Measurements from ENCODE around the gene ZRANB3. TPM values are rescaled to one million over a fixed set of nuclear protein-coding genes. Genes with fewer than 3 reads are reported as not detected.

Gene ZRANB3
- total and polyA plus RNA-seq, 2 experiments from 2014 or later, result 3.6 to 10.4 TPM

GRCh38 chr2:135189148-135189547, 341.9 kb downstream of the ZRANB3 start:
- no peak overlapping the region for H3K4me3 ChIP-seq
- H3K79me2 ChIP-seq, result no peaks in the 10 kb centered on the region
- no peaks in the 10 kb centered on the region for H3K9me2 ChIP-seq (replicated peaks; ENCODE audit: insufficient read depth)
- H4K20me1 ChIP-seq (ENCODE audit: insufficient read depth, poor library complexity, severe bottlenecking), result no peaks in the 10 kb centered on the region
- H3K36me3 ChIP-seq (replicated peaks; ENCODE audit: insufficient read depth, low read depth), result no peaks in the 10 kb centered on the region
- no peaks in the 10 kb centered on the region for H3K27me3 ChIP-seq
- H3K27ac ChIP-seq, result no peak overlapping the region
- H2AFZ ChIP-seq, result no peak overlapping the region
- no peaks in the 10 kb centered on the region for H3K4me1 ChIP-seq (ENCODE audit: insufficient read depth)
- DNase-seq (ENCODE audit: low spot score), result no peak
- TF ChIP-seq EZH2phosphoT487 (IDR thresholded peaks at IDR 0.05; ENCODE audit: low read depth, severe bottlenecking, unreplicated experiment), result no peak
- TF ChIP-seq EZH2 (IDR thresholded peaks at IDR 0.05; ENCODE audit: borderline replicate concordance), result no peak
- TF ChIP-seq, protein P1, sequence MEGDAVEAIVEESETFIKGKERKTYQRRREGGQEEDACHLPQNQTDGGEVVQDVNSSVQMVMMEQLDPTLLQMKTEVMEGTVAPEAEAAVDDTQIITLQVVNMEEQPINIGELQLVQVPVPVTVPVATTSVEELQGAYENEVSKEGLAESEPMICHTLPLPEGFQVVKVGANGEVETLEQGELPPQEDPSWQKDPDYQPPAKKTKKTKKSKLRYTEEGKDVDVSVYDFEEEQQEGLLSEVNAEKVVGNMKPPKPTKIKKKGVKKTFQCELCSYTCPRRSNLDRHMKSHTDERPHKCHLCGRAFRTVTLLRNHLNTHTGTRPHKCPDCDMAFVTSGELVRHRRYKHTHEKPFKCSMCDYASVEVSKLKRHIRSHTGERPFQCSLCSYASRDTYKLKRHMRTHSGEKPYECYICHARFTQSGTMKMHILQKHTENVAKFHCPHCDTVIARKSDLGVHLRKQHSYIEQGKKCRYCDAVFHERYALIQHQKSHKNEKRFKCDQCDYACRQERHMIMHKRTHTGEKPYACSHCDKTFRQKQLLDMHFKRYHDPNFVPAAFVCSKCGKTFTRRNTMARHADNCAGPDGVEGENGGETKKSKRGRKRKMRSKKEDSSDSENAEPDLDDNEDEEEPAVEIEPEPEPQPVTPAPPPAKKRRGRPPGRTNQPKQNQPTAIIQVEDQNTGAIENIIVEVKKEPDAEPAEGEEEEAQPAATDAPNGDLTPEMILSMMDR (IDR thresholded peaks at IDR 0.05; ENCODE audit: poor library complexity), result no peak
- 100% methylated on average over 1 of the region's 1 CpG for WGBS (ENCODE audit: low lambda C conversion rate, missing lambda C conversion rate)
- H3K9me3 ChIP-seq (ENCODE audit: low read depth), result no peaks in the 10 kb centered on the region
- H3K4me2 ChIP-seq, result no peak overlapping the region

GRCh38 chr2:135187270-135187669, 343.7 kb downstream of the ZRANB3 start:
- Histone ChIP-seq H3K36me3 (replicated peaks; ENCODE audit: insufficient read depth, low read depth) (no peaks in the 10 kb centered on the region), H3K27ac (no peak overlapping the region), H3K27me3 (no peaks in the 10 kb centered on the region), H4K20me1 (ENCODE audit: insufficient read depth, poor library complexity, severe bottlenecking) (no peaks in the 10 kb centered on the region), H3K4me1 (ENCODE audit: insufficient read depth) (no peaks in the 10 kb centered on the region), H3K9me3 (ENCODE audit: low read depth) (no peaks in the 10 kb centered on the region), H3K79me2 (no peaks in the 10 kb centered on the region), H2AFZ (no peak overlapping the region), H3K9me2 (replicated peaks; ENCODE audit: insufficient read depth) (no peaks in the 10 kb centered on the region), H3K4me2 (no peak overlapping the region), H3K4me3 (no peak overlapping the region)
- TF ChIP-seq EZH2 (IDR thresholded peaks at IDR 0.05; ENCODE audit: borderline replicate concordance) (no peak), EZH2phosphoT487 (IDR thresholded peaks at IDR 0.05; ENCODE audit: low read depth, severe bottlenecking, unreplicated experiment) (no peak)
- TF ChIP-seq, protein P1 (IDR thresholded peaks at IDR 0.05; ENCODE audit: poor library complexity), result no peak
- WGBS (ENCODE audit: low lambda C conversion rate, missing lambda C conversion rate), result 81% methylated on average over 3 of the region's 3 CpGs
- no peak for DNase-seq (ENCODE audit: low spot score)

GRCh38 chr2:135186054-135186453, 345.0 kb downstream of the ZRANB3 start:
- no peak overlapping the region for H3K27ac ChIP-seq
- H3K27me3 ChIP-seq, result no peaks in the 10 kb centered on the region
- TF ChIP-seq, protein P1 (IDR thresholded peaks at IDR 0.05; ENCODE audit: poor library complexity), result no peak
- TF ChIP-seq EZH2phosphoT487 (IDR thresholded peaks at IDR 0.05; ENCODE audit: low read depth, severe bottlenecking, unreplicated experiment) (no peak), EZH2 (IDR thresholded peaks at IDR 0.05; ENCODE audit: borderline replicate concordance) (no peak)
- 87% methylated on average over 5 of the region's 5 CpGs for WGBS (ENCODE audit: low lambda C conversion rate, missing lambda C conversion rate)
- no peaks in the 10 kb centered on the region for H3K36me3 ChIP-seq (replicated peaks; ENCODE audit: insufficient read depth, low read depth)
- no peak overlapping the region for H2AFZ ChIP-seq
- H3K4me2 ChIP-seq, result no peak overlapping the region
- H4K20me1 ChIP-seq (ENCODE audit: insufficient read depth, poor library complexity, severe bottlenecking), result no peaks in the 10 kb centered on the region
- H3K9me3 ChIP-seq (ENCODE audit: low read depth), result no peaks in the 10 kb centered on the region
- H3K4me1 ChIP-seq (ENCODE audit: insufficient read depth), result no peaks in the 10 kb centered on the region
- no peaks in the 10 kb centered on the region for H3K9me2 ChIP-seq (replicated peaks; ENCODE audit: insufficient read depth)
- no peak overlapping the region for H3K4me3 ChIP-seq
- no peak for DNase-seq (ENCODE audit: low spot score)
- H3K79me2 ChIP-seq, result no peaks in the 10 kb centered on the region

GRCh38 chr2:135183822-135184221, 347.2 kb downstream of the ZRANB3 start:
- Histone ChIP-seq H3K9me2 (replicated peaks; ENCODE audit: insufficient read depth) (no peaks in the 10 kb centered on the region), H3K4me2 (no peak overlapping the region), H3K27ac (no peak overlapping the region), H3K79me2 (no peaks in the 10 kb centered on the region), H3K4me3 (no peak overlapping the region), H3K36me3 (replicated peaks; ENCODE audit: insufficient read depth, low read depth) (no peaks in the 10 kb centered on the region), H3K4me1 (ENCODE audit: insufficient read depth) (no peaks in the 10 kb centered on the region), H4K20me1 (ENCODE audit: insufficient read depth, poor library complexity, severe bottlenecking) (no peaks in the 10 kb centered on the region), H3K9me3 (ENCODE audit: low read depth) (no peaks in the 10 kb centered on the region), H2AFZ (no peak overlapping the region), H3K27me3 (no peaks in the 10 kb centered on the region)
- no peak for DNase-seq (ENCODE audit: low spot score)
- 88% methylated on average over 1 of the region's 1 CpG for WGBS (ENCODE audit: low lambda C conversion rate, missing lambda C conversion rate)
- no peak for TF ChIP-seq EZH2phosphoT487 (IDR thresholded peaks at IDR 0.05; ENCODE audit: low read depth, severe bottlenecking, unreplicated experiment)
- no peak for TF ChIP-seq EZH2 (IDR thresholded peaks at IDR 0.05; ENCODE audit: borderline replicate concordance)
- TF ChIP-seq, protein P1 (IDR thresholded peaks at IDR 0.05; ENCODE audit: poor library complexity), result no peak

Measured in hepatocyte (in vitro differentiated cells).